NB4 (cell line): Measurements from ENCODE around the gene RNF212.

Source experiments
- DNase-seq: peaks from one replicate; pipeline ENCODE4 v3.0.0; 2010; ENCODE audit warnings: low read depth
- H3K4me3 ChIP-seq: one replicate; pipeline ENCODE4 v1.5.1; 2011; ENCODE audit warnings: mild to moderate bottlenecking, low read depth, low read length, moderate library complexity
- MYC ChIP-seq: IDR thresholded peaks from 2 replicates; pipeline ENCODE4 v1.6.1; 2011; ENCODE audit warnings: low read depth, low read length
- POLR2A ChIP-seq: IDR thresholded peaks from 2 replicates; pipeline ENCODE4 v1.6.1; 2011; ENCODE audit warnings: mild to moderate bottlenecking; ENCODE audit not compliant: insufficient read length; ENCODE audit errors: extremely low read depth
- TF ChIP-seq, protein P1 (sequence below): IDR thresholded peaks from 2 replicates; pipeline ENCODE4 v1.6.1; 2011; ENCODE audit warnings: low read depth, low read length
- TF ChIP-seq, protein P2 (sequence below): IDR thresholded peaks from one replicate; pipeline ENCODE4 v1.5.1; 2012; ENCODE audit warnings: low read depth, low read length

The RNF212 gene

DNA sequence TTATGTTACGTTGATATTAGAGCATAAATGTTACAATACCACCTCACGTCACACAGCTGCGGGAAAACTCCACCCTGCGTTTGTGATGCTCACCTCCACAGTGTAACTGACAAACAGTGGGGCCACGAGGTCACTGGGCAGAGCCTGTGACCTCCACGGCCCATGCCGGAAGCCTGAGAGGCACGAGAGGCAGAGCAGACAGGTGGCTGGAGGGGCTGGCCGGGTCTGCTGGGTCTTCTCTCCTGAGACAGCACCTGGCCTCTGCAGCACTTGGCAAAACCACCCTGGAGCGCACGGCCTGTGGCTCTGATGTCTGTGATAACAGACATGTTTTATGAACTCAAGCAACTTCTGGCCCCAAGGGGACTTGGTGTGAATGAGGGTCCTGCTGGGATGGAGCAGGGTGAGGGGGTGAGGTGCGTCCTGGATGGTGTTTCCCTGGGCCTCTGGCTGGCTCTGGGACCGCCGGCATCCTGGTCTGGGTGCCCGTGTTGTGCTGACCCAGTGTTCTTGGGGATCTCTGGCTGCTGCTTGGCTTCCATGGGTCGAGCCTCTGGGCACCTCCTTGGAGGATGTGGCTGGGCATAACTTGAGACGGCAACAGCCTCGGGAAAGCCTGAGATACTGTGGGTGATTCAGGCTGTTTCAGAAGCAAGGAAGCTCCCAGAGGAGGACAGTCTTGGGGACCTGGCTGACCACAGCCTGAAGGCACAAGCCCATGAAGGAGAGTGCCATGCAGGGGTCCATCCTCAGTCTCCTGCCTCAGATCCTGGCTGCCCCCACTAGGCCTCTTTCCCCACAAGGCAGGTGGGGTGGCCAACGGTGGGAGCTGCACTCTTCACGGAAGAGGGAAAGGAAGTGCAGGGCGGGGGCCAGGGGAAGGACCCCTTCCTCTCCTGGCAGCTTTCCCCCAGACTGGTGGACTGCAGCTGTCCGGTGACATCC is 19.7 kb downstream of the RNF212 start:
- TF ChIP-seq, protein P1, sequence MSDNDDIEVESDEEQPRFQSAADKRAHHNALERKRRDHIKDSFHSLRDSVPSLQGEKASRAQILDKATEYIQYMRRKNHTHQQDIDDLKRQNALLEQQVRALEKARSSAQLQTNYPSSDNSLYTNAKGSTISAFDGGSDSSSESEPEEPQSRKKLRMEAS, result no peak
- TF ChIP-seq POLR2A, result no peak
- TF ChIP-seq, protein P2, sequence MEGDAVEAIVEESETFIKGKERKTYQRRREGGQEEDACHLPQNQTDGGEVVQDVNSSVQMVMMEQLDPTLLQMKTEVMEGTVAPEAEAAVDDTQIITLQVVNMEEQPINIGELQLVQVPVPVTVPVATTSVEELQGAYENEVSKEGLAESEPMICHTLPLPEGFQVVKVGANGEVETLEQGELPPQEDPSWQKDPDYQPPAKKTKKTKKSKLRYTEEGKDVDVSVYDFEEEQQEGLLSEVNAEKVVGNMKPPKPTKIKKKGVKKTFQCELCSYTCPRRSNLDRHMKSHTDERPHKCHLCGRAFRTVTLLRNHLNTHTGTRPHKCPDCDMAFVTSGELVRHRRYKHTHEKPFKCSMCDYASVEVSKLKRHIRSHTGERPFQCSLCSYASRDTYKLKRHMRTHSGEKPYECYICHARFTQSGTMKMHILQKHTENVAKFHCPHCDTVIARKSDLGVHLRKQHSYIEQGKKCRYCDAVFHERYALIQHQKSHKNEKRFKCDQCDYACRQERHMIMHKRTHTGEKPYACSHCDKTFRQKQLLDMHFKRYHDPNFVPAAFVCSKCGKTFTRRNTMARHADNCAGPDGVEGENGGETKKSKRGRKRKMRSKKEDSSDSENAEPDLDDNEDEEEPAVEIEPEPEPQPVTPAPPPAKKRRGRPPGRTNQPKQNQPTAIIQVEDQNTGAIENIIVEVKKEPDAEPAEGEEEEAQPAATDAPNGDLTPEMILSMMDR, result no peak
- TF ChIP-seq MYC, result no peak
- no peak overlapping the region for H3K4me3 ChIP-seq
- DNase-seq, result no peak

DNA sequence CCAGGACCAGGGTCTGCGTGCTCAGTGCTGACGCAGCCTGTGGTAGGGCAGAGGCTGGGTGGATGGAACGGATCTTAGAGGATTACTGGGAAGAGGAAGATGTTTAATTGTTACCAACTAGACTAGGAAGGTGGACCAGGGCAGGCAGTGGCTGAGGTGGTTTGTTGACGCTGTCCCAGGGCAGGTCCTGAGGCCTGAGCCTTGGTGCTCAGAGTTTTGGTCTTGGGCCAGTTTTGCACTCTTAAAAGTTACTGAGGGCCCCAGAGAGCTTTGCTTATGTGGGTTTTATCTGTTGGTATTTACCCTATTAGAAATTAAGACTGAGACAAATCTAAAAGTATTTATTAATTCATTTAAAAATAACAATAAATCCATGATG is 20.4 kb downstream of the RNF212 start:
- no peak for DNase-seq
- no peak for TF ChIP-seq POLR2A
- TF ChIP-seq, protein P2, result no peak
- TF ChIP-seq, protein P1, result no peak
- TF ChIP-seq MYC, result no peak
- no peak overlapping the region for H3K4me3 ChIP-seq

DNA sequence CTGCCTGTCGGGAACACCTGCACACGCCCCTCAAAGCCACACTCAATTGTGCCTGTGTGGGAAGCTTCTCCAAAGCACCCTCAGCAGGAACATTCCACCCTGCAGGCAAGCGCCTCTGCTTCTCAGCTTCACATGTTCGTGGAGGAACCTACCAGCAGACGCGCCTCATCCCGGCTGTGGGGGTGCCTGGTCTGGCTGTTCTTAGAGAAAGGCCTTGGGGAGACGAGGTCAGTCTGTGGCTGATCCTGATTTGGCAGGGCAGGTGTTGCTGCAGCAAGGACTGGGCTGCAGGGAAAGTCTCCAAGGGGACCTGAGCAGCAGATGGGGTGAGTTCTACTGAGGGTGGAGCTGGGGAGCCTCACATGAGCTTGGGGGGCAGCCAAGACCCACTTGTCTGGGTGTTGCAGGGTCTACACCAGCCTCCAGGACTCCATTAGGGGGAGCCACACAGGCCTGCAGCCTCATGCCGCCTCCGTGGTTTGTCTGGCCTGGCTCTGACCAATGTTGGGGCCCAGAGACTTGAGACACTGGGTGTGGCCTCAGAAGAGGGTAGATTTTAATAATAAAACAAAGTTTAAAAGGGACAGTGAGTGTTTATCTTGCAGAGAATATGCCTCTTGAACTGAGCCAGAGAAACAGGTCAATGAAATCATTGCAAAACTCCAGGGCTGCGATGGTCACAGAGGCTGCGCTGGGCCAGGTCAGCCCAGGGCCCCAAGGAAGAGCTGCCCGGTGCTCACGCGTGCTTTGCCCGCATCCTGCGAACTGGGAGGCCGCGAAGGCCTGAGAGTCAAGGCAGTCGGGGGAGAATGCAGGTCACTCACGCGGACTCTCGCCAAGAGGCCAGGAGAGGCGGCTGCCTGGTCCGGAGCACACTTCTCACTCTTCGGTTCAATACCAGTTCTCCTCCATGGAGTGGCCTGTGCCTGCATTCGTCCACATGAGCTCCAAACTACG is 21.1 kb downstream of the RNF212 start:
- TF ChIP-seq, protein P2, result no peak
- TF ChIP-seq MYC, result no peak
- TF ChIP-seq POLR2A, result no peak
- TF ChIP-seq, protein P1, result no peak
- no peak overlapping the region for H3K4me3 ChIP-seq
- no peak for DNase-seq

DNA sequence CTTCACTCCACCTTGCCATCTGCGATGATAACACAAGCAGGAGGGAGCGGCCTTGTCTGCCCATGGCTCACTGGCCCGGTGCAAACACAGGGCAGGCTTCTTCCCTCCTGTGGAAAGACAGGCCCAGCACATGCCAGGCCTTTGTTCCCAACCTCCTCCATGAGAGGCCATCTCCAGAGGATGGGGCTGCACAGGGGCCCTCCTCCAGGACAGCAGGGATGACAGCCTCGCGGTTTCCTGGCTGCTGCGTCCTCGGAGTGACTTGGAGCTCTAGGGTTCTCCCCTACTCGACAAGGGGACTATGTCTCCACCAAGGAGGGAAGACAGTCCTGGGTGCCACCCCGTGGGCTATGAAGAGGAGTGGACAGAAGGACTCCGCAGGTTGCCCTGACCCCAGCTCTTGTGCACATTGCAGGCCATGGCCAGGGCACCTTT is 21.8 kb downstream of the RNF212 start:
- no peak overlapping the region for H3K4me3 ChIP-seq
- TF ChIP-seq, protein P1, result no peak
- TF ChIP-seq MYC (no peak), POLR2A (no peak)
- TF ChIP-seq, protein P2, result no peak
- DNase-seq, result no peak

DNA sequence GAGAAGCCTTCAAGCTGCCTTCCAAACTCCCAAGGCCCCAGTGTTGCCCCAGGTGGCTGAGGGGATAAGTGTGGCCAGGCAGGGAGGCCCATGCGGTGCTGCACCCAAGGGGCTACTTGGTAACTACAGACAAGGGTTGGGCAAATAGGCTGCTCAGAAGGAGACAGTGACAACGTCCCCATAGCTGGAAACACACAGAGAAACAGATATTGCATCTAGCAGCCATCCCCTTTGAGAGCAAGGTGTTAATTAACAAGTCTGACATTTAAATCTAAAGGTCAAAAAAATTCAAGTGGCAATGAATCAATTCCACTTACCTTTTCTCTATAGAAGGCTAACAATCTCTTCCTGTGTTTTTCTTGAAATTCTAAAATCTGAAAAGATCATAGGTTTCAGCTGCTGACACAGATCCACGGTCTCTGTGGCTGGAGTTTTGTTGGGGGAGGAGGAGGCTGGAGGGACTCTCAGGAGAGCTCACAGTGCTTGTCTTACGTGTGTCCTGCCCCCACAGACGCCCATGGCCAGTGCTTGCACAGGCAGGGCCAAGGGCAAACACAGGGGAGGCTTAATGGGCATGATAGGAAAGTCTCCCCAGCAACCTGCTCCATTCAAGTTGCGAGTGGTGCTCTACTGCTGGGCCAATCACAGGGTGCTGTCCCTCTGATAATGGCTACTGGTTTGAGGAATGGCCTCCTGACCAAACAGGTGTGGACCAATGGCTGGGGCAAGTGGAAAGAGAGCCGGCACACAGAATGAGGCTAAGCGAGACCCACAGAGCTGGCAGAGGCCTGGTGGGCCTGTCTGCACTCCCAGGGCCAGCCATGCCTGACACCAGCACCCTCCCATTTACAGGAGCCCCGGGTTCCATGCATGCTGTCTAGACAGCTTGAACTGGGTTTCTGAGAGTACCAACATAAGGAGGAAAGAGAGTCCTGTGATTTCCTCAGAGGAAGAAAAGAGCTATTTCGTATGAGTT is 22.6 kb downstream of the RNF212 start:
- no peak for DNase-seq
- TF ChIP-seq, protein P1, result no peak
- no peak for TF ChIP-seq MYC
- TF ChIP-seq POLR2A, result no peak
- TF ChIP-seq, protein P2, result no peak

More for the DNA sequence above, 22.6 kb downstream of the RNF212 start:
- H3K4me3 ChIP-seq, result no peak overlapping the region
